SK-N-SH (cell line): ENCODE data around the gene SPANXN5.

Source experiments
- FOSL2 ChIP-seq: IDR thresholded peaks from 2 replicates; pipeline ENCODE4 v1.4.0; 2012; ENCODE audit warnings: low read depth, mild to moderate bottlenecking, moderate library complexity, borderline replicate concordance
- TAF1 ChIP-seq: IDR thresholded peaks from 2 replicates; pipeline ENCODE4 v1.6.1; 2012; ENCODE audit warnings: low read depth, mild to moderate bottlenecking, low read length, moderate library complexity, borderline replicate concordance

DNA sequence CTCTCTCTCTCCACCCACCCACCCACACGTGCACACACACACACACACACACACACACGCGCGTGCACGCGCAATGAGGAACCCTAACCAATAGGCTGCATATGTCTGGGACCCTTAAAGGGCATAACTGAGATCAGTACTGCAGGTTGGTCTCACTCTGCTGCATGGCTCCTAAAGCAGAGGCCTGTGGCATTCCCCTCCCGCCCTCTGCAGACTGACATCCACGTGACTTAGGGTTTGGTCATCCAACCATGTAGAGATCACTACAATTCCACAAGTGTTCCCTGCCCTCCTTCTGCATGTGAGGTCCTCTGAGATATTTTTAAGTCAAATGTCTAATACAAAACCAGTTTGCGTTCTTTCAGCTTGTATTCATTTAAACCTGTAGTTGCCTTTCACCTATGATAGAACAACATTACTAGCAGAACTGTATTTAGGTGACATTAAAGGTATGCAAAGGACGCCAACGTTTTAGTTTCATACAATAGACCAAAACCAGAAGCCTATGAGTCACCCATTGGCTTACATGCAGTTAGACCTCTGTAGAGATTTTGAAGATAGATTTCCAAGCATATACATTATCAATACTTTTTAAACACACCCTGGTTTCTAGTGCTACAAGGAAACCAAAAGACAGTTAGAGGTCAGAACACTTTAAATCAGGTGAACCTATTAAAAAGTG lies 24.0 kb upstream of the SPANXN5 start:
- TF ChIP-seq FOSL2 (no peak), TAF1 (no peak)
